GM21381 (cell line): ENCODE measurements around the gene C7.
"Not testable (repeated sequence)": the region's sequence is repeated elsewhere in the genome, so short reads cannot be mapped to it uniquely, and the experiment has no call there.

ENCODE experiments used
- ATAC-seq: cut with Tn5 transposase; IDR thresholded peaks from one replicate; pipeline ENCODE4 v1.9.1; 2021; ENCODE audit warnings: mild to moderate bottlenecking, moderate library complexity; ENCODE audit not compliant: unreplicated experiment

C7 gene

GRCh38 chr5:40909264-40909663, at the start of gene C7:
Gene C7 (plus strand): TSS chr5:40909497. CDS start chr5:40909611, 114 bp downstream.
- ATAC-seq: no peak

GRCh38 chr5:40860711-40861110, 48.6 kb upstream of the C7 start:
- no peak for ATAC-seq

- ATAC-seq: not testable (repeated sequence)
Measured at GRCh38 chr5:40865004-40865403, 44.3 kb upstream of the C7 start.

- no peak for ATAC-seq
Measured at GRCh38 chr5:40866844-40867243, 42.5 kb upstream of the C7 start.

GRCh38 chr5:40869384-40869783, 39.9 kb upstream of the C7 start:
- ATAC-seq: no peak

- no peak for ATAC-seq
Measured at GRCh38 chr5:40871177-40871576, 38.1 kb upstream of the C7 start.

GRCh38 chr5:40872253-40872652, 37.0 kb upstream of the C7 start:
- ATAC-seq: not testable (repeated sequence)

GRCh38 chr5:40873286-40873880, 35.9 kb upstream of the C7 start:
- no peak for ATAC-seq

- ATAC-seq: no peak
Measured at GRCh38 chr5:40875958-40876357, 33.3 kb upstream of the C7 start.

GRCh38 chr5:40877371-40877988, 31.8 kb upstream of the C7 start:
- ATAC-seq: no peak

- no peak for ATAC-seq
Measured at GRCh38 chr5:40879163-40879942, 29.9 kb upstream of the C7 start.

GRCh38 chr5:40882291-40882690, 27.0 kb upstream of the C7 start:
- no peak for ATAC-seq

GRCh38 chr5:40883051-40883450, 26.2 kb upstream of the C7 start:
- not testable (repeated sequence) for ATAC-seq

GRCh38 chr5:40895440-40896425, 13.6 kb upstream of the C7 start:
- not testable (repeated sequence) for ATAC-seq

- ATAC-seq: peak; percentile 84
Measured at GRCh38 chr5:40904205-40904993, 4.9 kb upstream of the C7 start.

- no peak for ATAC-seq
Measured at GRCh38 chr5:40904994-40905306, 4.3 kb upstream of the C7 start.

GRCh38 chr5:40906351-40906751, 2.9 kb upstream of the C7 start:
- ATAC-seq: no peak

GRCh38 chr5:40909723-40910122, 426 bp downstream of the C7 start:
- no peak for ATAC-seq

GRCh38 chr5:40911266-40911665, 2.0 kb downstream of the C7 start:
- no peak for ATAC-seq

GRCh38 chr5:40914835-40915234, 5.5 kb downstream of the C7 start:
- no peak for ATAC-seq
